MCF 10A (cell line): ENCODE data around the gene PPP3R1. TPM values are rescaled to one million over a fixed set of nuclear protein-coding genes. Genes with fewer than 3 reads are reported as not detected.

Source experiments
- BruUV-seq: library from RNA; stranded (reverse); fragments of 400-500 nt; replicated peaks from 2 replicates; lab custom pipeline; 2021; lab: Mats Ljungman, UMichigan
- CTCF ChIA-PET: fragments of 300-600 bp; sonication (Branson Sonifier 250); formaldehyde crosslinking; extraction: SDS; loops from one replicate; lab custom pipeline; 2021; ENCODE audit warnings: antibody characterized with exemption, inconsistent platforms; lab: Yijun Ruan, JAX
- POLR2A ChIA-PET: fragments of 300-600, 350-650 bp; sonication (Branson Sonifier 250); formaldehyde crosslinking; extraction: SDS; loops from one replicate; lab custom pipeline; 2020; ENCODE audit warnings: antibody characterized with exemption, inconsistent platforms; lab: Yijun Ruan, JAX
- DNase-seq: peaks from one replicate; pipeline ENCODE4 v3.0.0-alpha.2; 2018; ENCODE audit not compliant: unreplicated experiment
- H3K27ac Mint-ChIP-seq: one replicate; pipeline ENCODE4 v1.8.0; 2022; ENCODE audit warnings: mild to moderate bottlenecking, low read depth, mixed read lengths; ENCODE audit not compliant: unreplicated experiment
- H3K27me3 Mint-ChIP-seq: one replicate; pipeline ENCODE4 v1.8.0; 2022; ENCODE audit warnings: mixed read lengths; ENCODE audit not compliant: insufficient read depth, unreplicated experiment
- H3K36me3 Mint-ChIP-seq: one replicate; pipeline ENCODE4 v1.8.0; 2022; ENCODE audit warnings: mild to moderate bottlenecking, moderate library complexity, mixed read lengths; ENCODE audit not compliant: insufficient read depth, unreplicated experiment
- H3K4me1 Mint-ChIP-seq: one replicate; pipeline ENCODE4 v1.8.0; 2022; ENCODE audit warnings: mixed read lengths; ENCODE audit not compliant: insufficient read depth, unreplicated experiment
- H3K4me3 Mint-ChIP-seq: one replicate; pipeline ENCODE4 v1.8.0; 2022; ENCODE audit warnings: mild to moderate bottlenecking, moderate library complexity, mixed read lengths; ENCODE audit not compliant: unreplicated experiment
- H3K9me3 Mint-ChIP-seq: one replicate; pipeline ENCODE4 v1.8.0; 2022; ENCODE audit warnings: mixed read lengths; ENCODE audit not compliant: unreplicated experiment
- intact Hi-C: fragments of 100-400 bp; cut with micrococcal nuclease; formaldehyde crosslinking; loops from 2 replicates; pipeline ENCODE4 v1.14.1; 2022
- total RNA-seq: library from RNA; stranded (reverse); gene quantifications from 2 replicates; pipeline ENCODE4 v1.2.3, GENCODE V29; 2022
- TF ChIP-seq, protein P1 (sequence below): fragments of 200-600 bp; IDR thresholded peaks from one replicate; pipeline ENCODE4 v1.8.0; 2022; ENCODE audit warnings: antibody characterized with exemption, mild to moderate bottlenecking; ENCODE audit not compliant: unreplicated experiment

The PPP3R1 gene
- total RNA-seq, 1 experiment from 2014 or later = 54.6 TPM

DNA sequence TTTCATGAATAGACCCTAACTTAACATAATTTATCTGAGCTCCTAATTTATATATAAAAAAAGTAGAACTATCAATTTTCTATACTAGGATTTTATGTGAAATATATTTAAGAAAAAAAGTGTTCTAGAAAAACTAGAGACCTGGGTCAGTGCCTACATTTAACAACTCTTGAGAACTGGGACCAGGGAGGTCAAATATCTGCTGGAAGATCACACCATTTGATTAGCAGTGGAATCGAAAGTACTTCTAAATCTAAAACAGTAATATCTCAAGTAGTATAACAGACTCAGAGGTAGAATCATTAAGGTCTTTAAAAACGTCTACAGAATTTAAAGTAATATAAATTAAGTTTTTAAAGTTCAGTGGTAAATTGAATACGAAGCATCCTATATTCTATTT, 34.6 kb downstream of the PPP3R1 start:
- no TSS peak for BruUV-seq
- Mint-ChIP-seq H3K9me3 (no peaks in the 10 kb centered on the region), H3K36me3 (no peaks in the 10 kb centered on the region), H3K4me3 (no peak overlapping the region), H3K27ac (no peak overlapping the region), H3K4me1 (peaks cover 31% of the 10 kb centered on the region), H3K27me3 (no peaks in the 10 kb centered on the region)
- ChIA-PET POLR2A (interaction anchor here (0.8 to 1.5 kb wide), 8 partner anchors 9 to 70 kb away, joined by 3 to 5 read pairs (median 4); partner anchors contain the start of gene PNO1), CTCF (interaction anchor here (0.7 kb wide), 1 partner anchor 29 kb away, joined by 4 read pairs; no protein-coding TSS in a partner anchor)
- TF ChIP-seq, protein P1, sequence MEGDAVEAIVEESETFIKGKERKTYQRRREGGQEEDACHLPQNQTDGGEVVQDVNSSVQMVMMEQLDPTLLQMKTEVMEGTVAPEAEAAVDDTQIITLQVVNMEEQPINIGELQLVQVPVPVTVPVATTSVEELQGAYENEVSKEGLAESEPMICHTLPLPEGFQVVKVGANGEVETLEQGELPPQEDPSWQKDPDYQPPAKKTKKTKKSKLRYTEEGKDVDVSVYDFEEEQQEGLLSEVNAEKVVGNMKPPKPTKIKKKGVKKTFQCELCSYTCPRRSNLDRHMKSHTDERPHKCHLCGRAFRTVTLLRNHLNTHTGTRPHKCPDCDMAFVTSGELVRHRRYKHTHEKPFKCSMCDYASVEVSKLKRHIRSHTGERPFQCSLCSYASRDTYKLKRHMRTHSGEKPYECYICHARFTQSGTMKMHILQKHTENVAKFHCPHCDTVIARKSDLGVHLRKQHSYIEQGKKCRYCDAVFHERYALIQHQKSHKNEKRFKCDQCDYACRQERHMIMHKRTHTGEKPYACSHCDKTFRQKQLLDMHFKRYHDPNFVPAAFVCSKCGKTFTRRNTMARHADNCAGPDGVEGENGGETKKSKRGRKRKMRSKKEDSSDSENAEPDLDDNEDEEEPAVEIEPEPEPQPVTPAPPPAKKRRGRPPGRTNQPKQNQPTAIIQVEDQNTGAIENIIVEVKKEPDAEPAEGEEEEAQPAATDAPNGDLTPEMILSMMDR = no peak
- no peak for DNase-seq
- intact Hi-C loops = no loop called here

- intact Hi-C loops = no loop called here
- no peak overlapping the region for H3K4me3 Mint-ChIP-seq
- no peak for DNase-seq
- TF ChIP-seq, protein P1 = no peak
- POLR2A ChIA-PET = interaction anchor here (0.7 to 1.4 kb wide), 5 partner anchors 15 to 64 kb away, joined by 3 to 5 read pairs (median 3); no protein-coding TSS in a partner anchor
- H3K9me3 Mint-ChIP-seq = no peaks in the 10 kb centered on the region
- TSS peak; percentile 11 for BruUV-seq
- peaks cover 6% of the 10 kb centered on the region for H3K36me3 Mint-ChIP-seq
- peaks cover 22% of the 10 kb centered on the region for H3K4me1 Mint-ChIP-seq
- no peak overlapping the region for H3K27ac Mint-ChIP-seq
- CTCF ChIA-PET = interaction anchor here (0.6 kb wide), 2 partner anchors 1602 to 1627 kb away, joined by 4 read pairs; no protein-coding TSS in a partner anchor
- H3K27me3 Mint-ChIP-seq = no peaks in the 10 kb centered on the region
Measured at GRCh38 chr2:68216454-68217310, 35.6 kb downstream of the PPP3R1 start.

- no TSS peak for BruUV-seq
- Mint-ChIP-seq H3K4me3 (no peak overlapping the region), H3K9me3 (no peaks in the 10 kb centered on the region), H3K27me3 (no peaks in the 10 kb centered on the region), H3K36me3 (peaks cover 13% of the 10 kb centered on the region), H3K4me1 (peaks cover 22% of the 10 kb centered on the region), H3K27ac (no peak overlapping the region)
- intact Hi-C loops = no loop called here
- TF ChIP-seq, protein P1 = no peak
- ChIA-PET POLR2A (interaction anchor here (0.7 to 1.0 kb wide), 2 partner anchors 13 to 24 kb away, joined by 4 read pairs; no protein-coding TSS in a partner anchor), CTCF (interaction anchor here (0.6 to 0.8 kb wide), 2 partner anchors 68 to 90 kb away, joined by 3 read pairs; no protein-coding TSS in a partner anchor)
- DNase-seq = no peak
Measured at GRCh38 chr2:68214381-68214780, 38.0 kb downstream of the PPP3R1 start.

DNA sequence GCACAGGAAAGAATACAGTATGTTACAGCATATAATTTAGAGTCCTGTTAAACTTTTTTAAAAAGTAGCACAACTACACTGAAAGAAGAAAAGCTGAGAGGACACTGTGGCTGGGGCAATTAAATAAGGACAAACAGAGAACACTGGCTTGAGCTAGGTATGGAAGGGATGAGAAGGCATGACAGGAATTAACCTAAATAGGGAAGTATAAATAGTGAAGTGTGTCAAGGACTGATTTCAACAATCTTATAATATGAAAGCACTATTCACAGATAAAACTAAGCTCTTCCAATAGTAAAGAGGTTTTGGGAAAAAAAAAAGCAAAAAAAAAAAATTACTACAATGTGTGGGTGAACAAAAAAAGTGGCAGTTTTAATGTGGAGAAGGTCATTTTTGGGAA, 45.5 kb downstream of the PPP3R1 start:
- ChIA-PET POLR2A (interaction anchor here (0.7 to 1.5 kb wide), 4 partner anchors 8 to 354 kb away, joined by 3 to 4 read pairs (median 4); partner anchors contain the start of gene PPP3R1), CTCF (interaction anchor here (1.4 kb wide), 1 partner anchor 77 kb away, joined by 3 read pairs; no protein-coding TSS in a partner anchor)
- no peak overlapping the region for H3K27ac Mint-ChIP-seq
- intact Hi-C loops = no loop called here
- H3K36me3 Mint-ChIP-seq = peaks cover 29% of the 10 kb centered on the region
- H3K4me1 Mint-ChIP-seq = peaks cover 20% of the 10 kb centered on the region
- DNase-seq = no peak
- no TSS peak for BruUV-seq
- TF ChIP-seq, protein P1 = no peak
- no peaks in the 10 kb centered on the region for H3K27me3 Mint-ChIP-seq
- no peaks in the 10 kb centered on the region for H3K9me3 Mint-ChIP-seq
- no peak overlapping the region for H3K4me3 Mint-ChIP-seq
